Ovary (tissue), 3 donors: ENCODE data around the gene CSNK2A2.

Source experiments
- EP300 ChIP-seq: sonication (generic); formaldehyde crosslinking; IDR thresholded peaks from one replicate; pipeline ENCODE4 v1.6.1; 2017; ENCODE audit warnings: antibody characterized with exemption
- POLR2A ChIP-seq: fragments of 450-650 bp; IDR thresholded peaks from one replicate; pipeline ENCODE4 v1.6.1; 2017; ENCODE audit warnings: antibody characterized with exemption, mild to moderate bottlenecking, moderate library complexity
- TF ChIP-seq, protein P1 (sequence below), 3 donors: fragments of 450-650 bp in 2 of 3; fragments of 200-600 bp in 1 of 3; IDR thresholded peaks; one replicate each; pipeline versions ENCODE4 v1.5.1 to v1.8.0; 2016 to 2022; ENCODE audit warnings: antibody characterized with exemption in 3 of 3, mild to moderate bottlenecking in 1 of 3
- donor health status: DM: no; HTN: no; CAD: no.

DNA sequence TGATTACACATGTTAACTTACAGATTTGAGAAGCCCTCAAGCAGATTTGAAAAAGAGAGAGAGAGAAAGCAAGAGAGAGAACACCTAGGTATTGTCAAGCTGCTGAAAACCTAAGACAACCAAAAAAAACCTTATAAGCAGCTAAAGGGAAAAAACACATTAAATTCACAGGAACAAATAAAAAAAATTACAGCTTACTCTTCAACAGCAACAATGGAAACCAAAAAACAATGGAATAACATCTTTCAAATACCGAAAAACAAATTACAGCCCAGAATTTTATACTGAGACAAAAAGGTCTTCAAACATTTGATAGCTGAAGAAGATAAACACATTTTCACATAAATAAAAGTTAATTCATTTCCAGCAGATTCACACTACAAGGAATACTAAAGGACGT is 60.3 kb downstream of the CSNK2A2 start:
- TF ChIP-seq, protein P1, sequence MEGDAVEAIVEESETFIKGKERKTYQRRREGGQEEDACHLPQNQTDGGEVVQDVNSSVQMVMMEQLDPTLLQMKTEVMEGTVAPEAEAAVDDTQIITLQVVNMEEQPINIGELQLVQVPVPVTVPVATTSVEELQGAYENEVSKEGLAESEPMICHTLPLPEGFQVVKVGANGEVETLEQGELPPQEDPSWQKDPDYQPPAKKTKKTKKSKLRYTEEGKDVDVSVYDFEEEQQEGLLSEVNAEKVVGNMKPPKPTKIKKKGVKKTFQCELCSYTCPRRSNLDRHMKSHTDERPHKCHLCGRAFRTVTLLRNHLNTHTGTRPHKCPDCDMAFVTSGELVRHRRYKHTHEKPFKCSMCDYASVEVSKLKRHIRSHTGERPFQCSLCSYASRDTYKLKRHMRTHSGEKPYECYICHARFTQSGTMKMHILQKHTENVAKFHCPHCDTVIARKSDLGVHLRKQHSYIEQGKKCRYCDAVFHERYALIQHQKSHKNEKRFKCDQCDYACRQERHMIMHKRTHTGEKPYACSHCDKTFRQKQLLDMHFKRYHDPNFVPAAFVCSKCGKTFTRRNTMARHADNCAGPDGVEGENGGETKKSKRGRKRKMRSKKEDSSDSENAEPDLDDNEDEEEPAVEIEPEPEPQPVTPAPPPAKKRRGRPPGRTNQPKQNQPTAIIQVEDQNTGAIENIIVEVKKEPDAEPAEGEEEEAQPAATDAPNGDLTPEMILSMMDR (IDR thresholded peaks at IDR 0.05) = no peak
- no peak for TF ChIP-seq POLR2A
- no peak for TF ChIP-seq EP300
